Ovary (tissue), 9 donors: ENCODE data around the gene ADGRA1. TPM values are rescaled to one million over a fixed set of nuclear protein-coding genes. Genes with fewer than 3 reads are reported as not detected.

ENCODE experiments used
- DNase-seq, 5 donors: peaks; one replicate each; pipeline ENCODE4 v3.0.0-alpha.2; 2019 to 2020
- H3K27ac ChIP-seq, 2 donors: fragments of 200-600 bp; one replicate each; pipeline versions ENCODE4 v1.5.1 to v1.8.0; 2019 to 2022
- H3K27me3 ChIP-seq: fragments of 200-600 bp; one replicate; pipeline ENCODE4 v1.8.0; 2022
- H3K36me3 ChIP-seq: fragments of 200-600 bp; sonication (generic); one replicate; pipeline ENCODE4 v1.5.1; 2019
- H3K4me1 ChIP-seq: one replicate; pipeline ENCODE4 v1.8.1; 2013; ENCODE audit warnings: mild to moderate bottlenecking, moderate library complexity; ENCODE audit not compliant: insufficient read depth
- H3K4me3 ChIP-seq: fragments of 200-600 bp; sonication (generic); one replicate; pipeline ENCODE4 v1.5.1; 2017
- H3K9me3 ChIP-seq, 2 donors: fragments of 200-600 bp in 1 of 2; sonication (generic) in 1 of 2; one replicate each; pipeline versions ENCODE4 v1.5.1 to v1.8.1; 2013 to 2019; ENCODE audit warnings: mild to moderate bottlenecking in 1 of 2, moderate library complexity in 1 of 2
- CTCF ChIP-seq, 3 donors: fragments of 450-650 bp in 2 of 3; fragments of 200-600 bp in 1 of 3; IDR thresholded peaks; one replicate each; pipeline versions ENCODE4 v1.5.1 to v1.8.0; 2016 to 2022; ENCODE audit warnings: antibody characterized with exemption in 3 of 3, mild to moderate bottlenecking in 1 of 3
- EP300 ChIP-seq: sonication (generic); formaldehyde crosslinking; IDR thresholded peaks from one replicate; pipeline ENCODE4 v1.6.1; 2017; ENCODE audit warnings: antibody characterized with exemption
- POLR2A ChIP-seq: fragments of 450-650 bp; IDR thresholded peaks from one replicate; pipeline ENCODE4 v1.6.1; 2017; ENCODE audit warnings: antibody characterized with exemption, mild to moderate bottlenecking, moderate library complexity
- WGBS, 3 donors: extraction: QIAGEN DNeasy Blood & Tissue Kit in 1 of 3; methylation state at CpG; one replicate each; pipeline versions ENCODE4 v1.1.5 to v1.1.7; 2013 to 2017; 5-methylcytosine and 5-hydroxymethylcytosine counted together
- intact Hi-C, 4 donors: fragments of 100-400 bp; cut with DNase I; formaldehyde crosslinking; loops; one replicate each; pipeline versions ENCODE4 v1.11.0 to v1.15.1; 2022 to 2023
- polyA plus RNA-seq, 2 donors: library from polyadenylated mRNA; stranded (reverse); fragments of 200-250 nt in 1 of 2; fragments of 350-450 nt in 1 of 2; fragmentation: Illumina TruSeq in 1 of 2; extraction: RNeasy Lipid Tissue Mini Kit (QIAGEN cat#74804) in 1 of 2; gene quantifications; one replicate each; pipeline ENCODE4 v1.2.3, GENCODE V29; 2013 to 2014
- total RNA-seq, 7 donors: library from RNA; depleted of rRNA in 2 of 7; stranded (reverse); fragments of >200 nt in 2 of 7; fragmentation: NEBNext Ultra II Directional in 3 of 7; extraction: Animal tissue kit (Norgen Biotek cat#: 25700) in 3 of 7; gene quantifications; one replicate each; pipeline versions ENCODE4 v1.1.0 to v1.2.4, GENCODE V29; 2016 to 2023
- donor health status: DM: no; HTN: no; CAD: no; lungs with moderate emphysema.
- donor health status: DM: no; HTN: no; CAD: no.
- donor health status: Bipolar disorder and iron deficiency.
- donor health status: DM: yes; HTN: yes; CAD: no.
- donor health status: DM: no; HTN: no; CAD: no.
- donor health status: DM: yes; HTN: yes; CAD: no.

The ADGRA1 gene
- total and polyA plus RNA-seq, 9 donors = 0.07 to 0.92 (median 0.13) TPM; not detected in 5

- H3K4me3 ChIP-seq = no peak overlapping the region
- H3K9me3 ChIP-seq = no peaks in the 10 kb centered on the region
- H3K36me3 ChIP-seq = no peaks in the 10 kb centered on the region
- H3K27ac ChIP-seq = no peak overlapping the region
- intact Hi-C loops = no loop called here
- H3K4me1 ChIP-seq = no peaks in the 10 kb centered on the region
- H3K27me3 ChIP-seq = no peaks in the 10 kb centered on the region
- TF ChIP-seq CTCF (IDR thresholded peaks at IDR 0.05) (no peak), POLR2A (no peak), EP300 (no peak)
- DNase-seq = no peak
- 37 to 55% (median 39%) methylated on average over 9 to 13 of the region's 13 CpGs for WGBS, 3 donors
Measured at GRCh38 chr10:133040198-133040597, 47.5 kb upstream of the ADGRA1 start.

- Histone ChIP-seq H3K9me3 (no peaks in the 10 kb centered on the region), H3K27me3 (no peaks in the 10 kb centered on the region), H3K4me3 (no peak overlapping the region), H3K27ac (no peak overlapping the region), H3K4me1 (no peaks in the 10 kb centered on the region), H3K36me3 (no peaks in the 10 kb centered on the region)
- 79 to 82% (median 82%) methylated on average over 10 to 12 of the region's 12 CpGs for WGBS, 3 donors
- intact Hi-C loops = no loop called here
- no peak for DNase-seq
- TF ChIP-seq EP300 = no peak
- TF ChIP-seq POLR2A = no peak
- TF ChIP-seq CTCF (IDR thresholded peaks at IDR 0.05) = no peak
Measured at GRCh38 chr10:133041101-133041500, 46.6 kb upstream of the ADGRA1 start.

GRCh38 chr10:133042061-133042460 lies 45.7 kb upstream of the ADGRA1 start:
- no peak overlapping the region for H3K27ac ChIP-seq
- no peaks in the 10 kb centered on the region for H3K4me1 ChIP-seq
- intact Hi-C loops = no loop called here
- WGBS, 3 donors = 88 to 94% (median 90%) methylated on average over 16 to 17 of the region's 17 CpGs
- no peaks in the 10 kb centered on the region for H3K9me3 ChIP-seq
- no peak for DNase-seq
- no peak overlapping the region for H3K4me3 ChIP-seq
- H3K27me3 ChIP-seq = no peaks in the 10 kb centered on the region
- H3K36me3 ChIP-seq = no peaks in the 10 kb centered on the region
- TF ChIP-seq EP300 (no peak), POLR2A (no peak), CTCF (IDR thresholded peaks at IDR 0.05) (no peak)

- DNase-seq = no peak
- H3K4me1 ChIP-seq = no peaks in the 10 kb centered on the region
- TF ChIP-seq POLR2A = no peak
- TF ChIP-seq EP300 = no peak
- no peak for TF ChIP-seq CTCF (IDR thresholded peaks at IDR 0.05)
- no peaks in the 10 kb centered on the region for H3K9me3 ChIP-seq
- no peak overlapping the region for H3K4me3 ChIP-seq
- WGBS, 3 donors = 68 to 75% (median 73%) methylated on average over 18 of the region's 18 CpGs
- intact Hi-C loops = no loop called here
- no peak overlapping the region for H3K27ac ChIP-seq
- H3K27me3 ChIP-seq = no peaks in the 10 kb centered on the region
- H3K36me3 ChIP-seq = no peaks in the 10 kb centered on the region
Measured at GRCh38 chr10:133042816-133043215, 44.9 kb upstream of the ADGRA1 start.
